K562 (cell line): ENCODE measurements around the gene RPN1. TPM values are rescaled to one million over a fixed set of nuclear protein-coding genes. Genes with fewer than 3 reads are reported as not detected.

Experiments
- BRD9 ChIP-seq: fragments of 450-650 bp; IDR thresholded peaks from 2 replicates; pipeline ENCODE4 v1.6.1; 2018; ENCODE audit warnings: low read depth; ENCODE audit not compliant: partially characterized antibody
- CREBBP ChIP-seq: IDR thresholded peaks from one replicate; pipeline ENCODE4 v1.6.1; 2012; ENCODE audit warnings: low read depth, mild to moderate bottlenecking, control low read depth, inconsistent platforms, low read length
- CTCFL ChIP-seq: IDR thresholded peaks from 2 replicates; pipeline ENCODE4 v1.6.1; 2011; ENCODE audit warnings: borderline replicate concordance, low read depth, mild to moderate bottlenecking, moderate library complexity, low read length; ENCODE audit not compliant: insufficient read depth, poor library complexity, severe bottlenecking
- HMG20B ChIP-seq: fragments of 250-450 bp; sonication (Bioruptor Pico); IDR thresholded peaks from 2 replicates; pipeline ENCODE4 v1.5.0; 2021; ENCODE audit warnings: mild to moderate bottlenecking
- HMGN3 ChIP-seq: IDR thresholded peaks from 2 replicates; pipeline ENCODE4 v1.6.1; 2011; ENCODE audit warnings: borderline replicate concordance, low read depth, mild to moderate bottlenecking, mixed read lengths, low read length; ENCODE audit not compliant: insufficient read length; ENCODE audit errors: extremely low read depth
- KDM5B ChIP-seq: fragments of 200-600 bp; sonication (generic); IDR thresholded peaks from 2 replicates; pipeline ENCODE4 v1.6.1; 2012; ENCODE audit warnings: low read depth, mild to moderate bottlenecking, moderate library complexity, low read length, control low read depth, inconsistent platforms; ENCODE audit not compliant: insufficient replicate concordance
- KHSRP ChIP-seq: fragments of 450-650 bp; IDR thresholded peaks from 2 replicates; pipeline ENCODE4 v1.6.1; 2017
- MLLT1 ChIP-seq, 2 experiments: fragments of 450-650 bp; IDR thresholded peaks; 2 replicates each; pipeline ENCODE4 v1.6.1; 2016
- POLR2G ChIP-seq: fragments of 200-400 bp; formaldehyde crosslinking; IDR thresholded peaks from 2 replicates; pipeline ENCODE4 v1.6.1; 2017; ENCODE audit warnings: low read depth, mild to moderate bottlenecking, antibody characterized with exemption, low read length, moderate library complexity
- RBFOX2 ChIP-seq: fragments of 200-400 bp; formaldehyde crosslinking; IDR thresholded peaks from 2 replicates; pipeline ENCODE4 v1.6.1; 2017; ENCODE audit warnings: low read depth, mild to moderate bottlenecking, low read length, moderate library complexity
- USF1 ChIP-seq: sonication (generic); formaldehyde crosslinking; IDR thresholded peaks from 2 replicates; pipeline ENCODE4 v1.9.0; 2022; ENCODE audit warnings: mild to moderate bottlenecking, missing genetic modification reagents
- ZBTB49 ChIP-seq: sonication (generic); formaldehyde crosslinking; IDR thresholded peaks from 2 replicates; pipeline ENCODE4 v1.8.0; 2022; ENCODE audit warnings: missing genetic modification reagents, mild to moderate bottlenecking, borderline replicate concordance
- ZBTB9 ChIP-seq: fragments of 450-650 bp; formaldehyde crosslinking; IDR thresholded peaks from 2 replicates; pipeline ENCODE4 v1.4.0; 2020; ENCODE audit warnings: mild to moderate bottlenecking, moderate library complexity
- ZNF174 ChIP-seq: fragments of 250-450 bp; sonication (Bioruptor Pico); IDR thresholded peaks from 2 replicates; pipeline ENCODE4 v1.4.0; 2020; ENCODE audit warnings: mild to moderate bottlenecking
- ZNF655 ChIP-seq: fragments of 250-450 bp; sonication (Bioruptor Pico); IDR thresholded peaks from 2 replicates; pipeline ENCODE4 v1.5.0; 2021
- polyA plus RNA-seq, 8 experiments: library from polyadenylated mRNA; depleted of rRNA in 4 of 8; stranded (reverse) in 5 of 8; unstranded in 3 of 8; fragments of >200 nt; fragmentation: Nextera tagmentation in 2 of 8; fragmentation: Illumina TruSeq in 1 of 8; extraction: Ambion mirVana in 2 of 8; extraction: Trizol in 1 of 8; gene quantifications; 2 replicates each; pipeline versions ENCODE4 v1.2.1 to v1.2.3, GENCODE V29; 2011 to 2014; ENCODE audit warnings: inconsistent platforms in 1 of 8, missing spikeins in 1 of 8
- total RNA-seq, 7 experiments: library from RNA; depleted of rRNA in 6 of 7; stranded (reverse); fragments of >200 nt in 6 of 7; fragmentation: Illumina TruSeq in 2 of 7; extraction: Trizol in 2 of 7; gene quantifications; 2 replicates each; pipeline versions ENCODE4 v1.2.1 to v1.2.3, GENCODE V29; 2011 to 2021; ENCODE audit warnings: low replicate concordance in 1 of 7

Gene RPN1
- total and polyA plus RNA-seq, 9 of the 15 experiments (the other 6 are each of a cell fraction or from before 2014, with no cell fraction given), result 39.5 to 300 (median 148) TPM

GRCh38 chr3:128650096-128651050 is at the start of gene RPN1 (continued):
- TF ChIP-seq KDM5B (peak; percentile 75), RBFOX2 (peak; percentile 96), HMGN3 (peak; percentile 34), HMG20B (CRISPR knock-in tag) (no peak), MLLT1 (IDR thresholded peaks at IDR 0.05) (no peak), ZBTB49 (no peak), CTCFL (no peak), ZNF655 (CRISPR knock-in tag) (no peak), USF1 (peak; percentile 78), ZBTB9 (0 out of 2 replicates have a peak, but pooled peaks have one; percentile 40), POLR2G (peak; percentile 97), BRD9 (no peak), CREBBP (no peak), ZNF174 (CRISPR knock-in tag) (no peak), KHSRP (no peak)
